ENCODE measurements around the gene GAS2L2.

- TF ChIP-seq POU6F1 (CRISPR knock-in tag; IDR thresholded peaks at IDR 0.05; ENCODE audit: borderline replicate concordance, low read depth): no peak
- no peak for TF ChIP-seq ARNTL (CRISPR knock-in tag; IDR thresholded peaks at IDR 0.05; ENCODE audit: borderline replicate concordance, low read depth)
- no peak for TF ChIP-seq PATZ1 (CRISPR knock-in tag; IDR thresholded peaks at IDR 0.05; ENCODE audit: borderline replicate concordance)
- no peak for TF ChIP-seq ESRRG (CRISPR knock-in tag; IDR thresholded peaks at IDR 0.05)
- TF ChIP-seq CSDC2 (CRISPR knock-in tag; IDR thresholded peaks at IDR 0.05): no peak
- no peak for TF ChIP-seq ISL1 (CRISPR knock-in tag; IDR thresholded peaks at IDR 0.05)
- TF ChIP-seq RARB (CRISPR knock-in tag; IDR thresholded peaks at IDR 0.05): no peak
- no peak for TF ChIP-seq TSHZ2 (CRISPR knock-in tag; IDR thresholded peaks at IDR 0.05)
- TF ChIP-seq ZNF70 (CRISPR knock-in tag; IDR thresholded peaks at IDR 0.05): no peak
- TF ChIP-seq GLIS3 (CRISPR knock-in tag; IDR thresholded peaks at IDR 0.05): no peak
- no peak for TF ChIP-seq ZFP3 (CRISPR knock-in tag; IDR thresholded peaks at IDR 0.05)
Observed at GRCh38 chr17:35727635-35728034, 25.4 kb downstream of the GAS2L2 start.
